A673 (cell line): ENCODE data around the gene SRCIN1.

Source experiments
- EZH2 ChIP-seq: fragments of 200-600 bp; sonication (generic); IDR thresholded peaks from 2 replicates; pipeline ENCODE4 v1.6.1; 2017; ENCODE audit warnings: borderline replicate concordance, low read depth, mild to moderate bottlenecking, mixed read lengths, antibody characterized with exemption, low read length; ENCODE audit not compliant: poor library complexity, severe bottlenecking
- TF ChIP-seq, protein P1 (sequence below): fragments of 300-800, 200-600 bp; sonication (generic); conservative IDR thresholded peaks from 2 replicates; pipeline ENCODE4 v1.5.1; 2017; ENCODE audit warnings: low read depth, mild to moderate bottlenecking, antibody characterized with exemption, low read length, moderate library complexity, mixed read lengths

DNA sequence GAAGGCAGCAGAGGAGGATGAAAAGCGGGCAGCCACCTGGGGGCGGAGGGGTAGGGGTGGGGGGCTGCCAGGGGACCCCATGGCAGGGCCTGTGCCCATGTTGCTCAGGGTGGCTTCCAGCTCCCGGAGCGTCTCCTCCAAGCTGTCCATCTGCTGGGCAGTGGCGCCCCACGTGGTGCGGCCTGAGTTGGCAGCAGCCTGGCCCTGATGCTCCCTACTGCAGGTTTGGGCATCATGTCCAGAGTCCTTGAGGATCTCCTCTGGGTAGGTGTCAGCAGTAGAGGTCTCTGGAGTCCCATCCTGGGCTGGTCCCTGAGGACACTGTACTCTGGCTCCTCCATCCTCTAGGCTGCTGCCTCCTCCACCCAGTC, 60.9 kb downstream of the SRCIN1 start:
- TF ChIP-seq, protein P1, sequence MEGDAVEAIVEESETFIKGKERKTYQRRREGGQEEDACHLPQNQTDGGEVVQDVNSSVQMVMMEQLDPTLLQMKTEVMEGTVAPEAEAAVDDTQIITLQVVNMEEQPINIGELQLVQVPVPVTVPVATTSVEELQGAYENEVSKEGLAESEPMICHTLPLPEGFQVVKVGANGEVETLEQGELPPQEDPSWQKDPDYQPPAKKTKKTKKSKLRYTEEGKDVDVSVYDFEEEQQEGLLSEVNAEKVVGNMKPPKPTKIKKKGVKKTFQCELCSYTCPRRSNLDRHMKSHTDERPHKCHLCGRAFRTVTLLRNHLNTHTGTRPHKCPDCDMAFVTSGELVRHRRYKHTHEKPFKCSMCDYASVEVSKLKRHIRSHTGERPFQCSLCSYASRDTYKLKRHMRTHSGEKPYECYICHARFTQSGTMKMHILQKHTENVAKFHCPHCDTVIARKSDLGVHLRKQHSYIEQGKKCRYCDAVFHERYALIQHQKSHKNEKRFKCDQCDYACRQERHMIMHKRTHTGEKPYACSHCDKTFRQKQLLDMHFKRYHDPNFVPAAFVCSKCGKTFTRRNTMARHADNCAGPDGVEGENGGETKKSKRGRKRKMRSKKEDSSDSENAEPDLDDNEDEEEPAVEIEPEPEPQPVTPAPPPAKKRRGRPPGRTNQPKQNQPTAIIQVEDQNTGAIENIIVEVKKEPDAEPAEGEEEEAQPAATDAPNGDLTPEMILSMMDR: no peak
- TF ChIP-seq EZH2: no peak
